Hepatocyte (in vitro differentiated cells): ENCODE data around the gene FSD1. TPM values are rescaled to one million over a fixed set of nuclear protein-coding genes. Genes with fewer than 3 reads are reported as not detected.

ENCODE experiments used
- DNase-seq: peaks from one replicate; pipeline ENCODE4 v3.0.0-alpha.2; 2016; ENCODE audit warnings: low spot score
- H2AFZ ChIP-seq: fragments of 200-600 bp; sonication (generic); 2 replicates; pipeline ENCODE4 v1.6.0; 2016; ENCODE audit warnings: antibody characterized with exemption, mild to moderate bottlenecking
- H3K27ac ChIP-seq: fragments of 200-600 bp; sonication (generic); 2 replicates; pipeline ENCODE4 v1.5.1; 2016; ENCODE audit warnings: mild to moderate bottlenecking
- H3K27me3 ChIP-seq: fragments of 200-600 bp; sonication (generic); 2 replicates; pipeline ENCODE4 v1.6.1; 2016
- H3K36me3 ChIP-seq: fragments of 200-600 bp; sonication (generic); replicated peaks from 2 replicates; pipeline ENCODE4 v1.5.1; 2016; ENCODE audit warnings: low read depth; ENCODE audit not compliant: insufficient read depth
- H3K4me1 ChIP-seq: fragments of 200-600 bp; sonication (generic); 2 replicates; pipeline ENCODE4 v1.5.1; 2016; ENCODE audit warnings: mild to moderate bottlenecking, moderate library complexity; ENCODE audit not compliant: insufficient read depth
- H3K4me2 ChIP-seq: fragments of 200-600 bp; sonication (generic); 2 replicates; pipeline ENCODE4 v1.6.0; 2016
- H3K4me3 ChIP-seq: fragments of 200-600 bp; sonication (generic); 2 replicates; pipeline ENCODE4 v1.5.1; 2016; ENCODE audit warnings: mild to moderate bottlenecking
- H3K79me2 ChIP-seq: fragments of 200-600 bp; sonication (generic); 2 replicates; pipeline ENCODE4 v1.6.0; 2017; ENCODE audit warnings: mild to moderate bottlenecking
- H3K9me2 ChIP-seq: fragments of 200-600 bp; sonication (generic); replicated peaks from 2 replicates; pipeline ENCODE4 v1.6.0; 2017; ENCODE audit warnings: mild to moderate bottlenecking; ENCODE audit not compliant: insufficient read depth
- H3K9me3 ChIP-seq: fragments of 200-600 bp; sonication (generic); 2 replicates; pipeline ENCODE4 v1.5.1; 2016; ENCODE audit warnings: low read depth, mild to moderate bottlenecking
- H4K20me1 ChIP-seq: fragments of 200-600 bp; sonication (generic); 2 replicates; pipeline ENCODE4 v1.6.0; 2016; ENCODE audit warnings: mild to moderate bottlenecking; ENCODE audit not compliant: insufficient read depth, poor library complexity, severe bottlenecking
- CTCF ChIP-seq: fragments of 200-600 bp; sonication (generic); IDR thresholded peaks from 2 replicates; pipeline ENCODE4 v1.5.1; 2016; ENCODE audit warnings: antibody characterized with exemption, mild to moderate bottlenecking; ENCODE audit not compliant: poor library complexity
- EZH2 ChIP-seq: fragments of 200-600 bp; sonication (generic); IDR thresholded peaks from 2 replicates; pipeline ENCODE4 v1.6.1; 2016; ENCODE audit warnings: antibody characterized with exemption, mild to moderate bottlenecking, borderline replicate concordance
- EZH2phosphoT487 ChIP-seq: fragments of 200-600 bp; sonication (generic); IDR thresholded peaks from one replicate; pipeline ENCODE4 v1.6.1; 2018; ENCODE audit warnings: antibody characterized with exemption, mild to moderate bottlenecking, low read depth, moderate library complexity; ENCODE audit not compliant: unreplicated experiment, severe bottlenecking
- WGBS: methylation state at CpG from one replicate; pipeline ENCODE4 v1.1.6; 2016; ENCODE audit warnings: low lambda C conversion rate; ENCODE audit errors: missing lambda C conversion rate; 5-methylcytosine and 5-hydroxymethylcytosine counted together
- polyA plus RNA-seq: library from polyadenylated mRNA; unstranded; fragments of >200 nt; fragmentation: Nextera tagmentation; extraction: Ambion mirVana; gene quantifications from 2 replicates; pipeline ENCODE4 v1.2.1, GENCODE V29; 2016
- total RNA-seq: library from RNA; depleted of rRNA; stranded (reverse); fragments of >200 nt; gene quantifications from 2 replicates; pipeline ENCODE4 v1.2.3, GENCODE V29; 2014

FSD1 gene
- total and polyA plus RNA-seq, 2 experiments from 2014 or later, result 2.8 to 6.3 TPM

- H4K20me1 ChIP-seq, result no peaks in the 10 kb centered on the region
- H3K27ac ChIP-seq, result no peak overlapping the region
- TF ChIP-seq EZH2 (no peak), EZH2phosphoT487 (no peak), CTCF (no peak)
- no peak for DNase-seq
- H3K9me3 ChIP-seq, result no peaks in the 10 kb centered on the region
- H3K36me3 ChIP-seq, result no peaks in the 10 kb centered on the region
- H2AFZ ChIP-seq, result no peak overlapping the region
- no peak overlapping the region for H3K4me3 ChIP-seq
- no peaks in the 10 kb centered on the region for H3K4me1 ChIP-seq
- H3K4me2 ChIP-seq, result no peak overlapping the region
- no peaks in the 10 kb centered on the region for H3K27me3 ChIP-seq
- WGBS, result 97% methylated on average over 11 of the region's 11 CpGs
- H3K79me2 ChIP-seq, result no peaks in the 10 kb centered on the region
- H3K9me2 ChIP-seq, result no peaks in the 10 kb centered on the region
These were observed 43.7 kb upstream of the FSD1 start for GRCh38 chr19:4260613-4261191.

- 91% methylated on average over 4 of the region's 4 CpGs for WGBS
- no peaks in the 10 kb centered on the region for H3K36me3 ChIP-seq
These were observed 39.6 kb upstream of the FSD1 start for GRCh38 chr19:4264812-4265211.

GRCh38 chr19:4266253-4267000 is 38.0 kb upstream of the FSD1 start:
- no peaks in the 10 kb centered on the region for H4K20me1 ChIP-seq
- TF ChIP-seq EZH2 (no peak), EZH2phosphoT487 (no peak), CTCF (no peak)
- H3K4me1 ChIP-seq, result no peaks in the 10 kb centered on the region
- H3K4me3 ChIP-seq, result no peak overlapping the region
- no peaks in the 10 kb centered on the region for H3K9me2 ChIP-seq
- no peaks in the 10 kb centered on the region for H3K79me2 ChIP-seq
- no peak for DNase-seq
- no peak overlapping the region for H3K27ac ChIP-seq
- H3K4me2 ChIP-seq, result no peak overlapping the region
- 94% methylated on average over 18 of the region's 18 CpGs for WGBS
- no peaks in the 10 kb centered on the region for H3K9me3 ChIP-seq
- H3K36me3 ChIP-seq, result no peaks in the 10 kb centered on the region
- no peak overlapping the region for H2AFZ ChIP-seq
- H3K27me3 ChIP-seq, result no peaks in the 10 kb centered on the region

More at GRCh38 chr19:4264812-4265211, 39.6 kb upstream of the FSD1 start:
- no peaks in the 10 kb centered on the region for H3K9me2 ChIP-seq
- no peak overlapping the region for H3K4me3 ChIP-seq
- H3K79me2 ChIP-seq, result no peaks in the 10 kb centered on the region
- TF ChIP-seq EZH2phosphoT487, result no peak
- no peak for TF ChIP-seq CTCF
- TF ChIP-seq EZH2, result no peak
- H3K27ac ChIP-seq, result no peak overlapping the region
- no peaks in the 10 kb centered on the region for H4K20me1 ChIP-seq
- H3K4me1 ChIP-seq, result no peaks in the 10 kb centered on the region
- no peak for DNase-seq
- H3K9me3 ChIP-seq, result no peaks in the 10 kb centered on the region
- H3K4me2 ChIP-seq, result no peak overlapping the region
- H2AFZ ChIP-seq, result no peak overlapping the region
- H3K27me3 ChIP-seq, result no peaks in the 10 kb centered on the region
